Calu3 (cell line): ENCODE data around the gene HS3ST6. TPM values are rescaled to one million over a fixed set of nuclear protein-coding genes. Genes with fewer than 3 reads are reported as not detected.

Source experiments
- BruUV-seq: library from RNA; stranded (reverse); fragments of 400-500 nt; replicated peaks from 2 replicates; lab custom pipeline; 2021; lab: Mats Ljungman, UMichigan
- CTCF ChIA-PET: fragments of 300-600 bp; sonication (Branson Sonifier 250); formaldehyde crosslinking; loops from one replicate; lab custom pipeline; 2022; ENCODE audit warnings: antibody characterized with exemption; lab: Charles Lee
- DNase-seq: peaks from one replicate; pipeline ENCODE4 v3.0.0; 2022
- H3K27ac Mint-ChIP-seq: one replicate; pipeline ENCODE4 v1.8.0; 2022; ENCODE audit warnings: mixed read lengths; ENCODE audit not compliant: unreplicated experiment
- H3K27me3 Mint-ChIP-seq: one replicate; pipeline ENCODE4 v1.8.0; 2022; ENCODE audit warnings: mixed read lengths; ENCODE audit not compliant: unreplicated experiment
- H3K36me3 Mint-ChIP-seq: one replicate; pipeline ENCODE4 v1.8.0; 2022; ENCODE audit warnings: mild to moderate bottlenecking, moderate library complexity, mixed read lengths; ENCODE audit not compliant: insufficient read depth, unreplicated experiment
- H3K4me1 Mint-ChIP-seq: one replicate; pipeline ENCODE4 v1.8.0; 2022; ENCODE audit warnings: mild to moderate bottlenecking, low read depth, mixed read lengths; ENCODE audit not compliant: unreplicated experiment
- H3K4me3 Mint-ChIP-seq: one replicate; pipeline ENCODE4 v1.8.0; 2022; ENCODE audit warnings: mild to moderate bottlenecking, low read depth, moderate library complexity, mixed read lengths; ENCODE audit not compliant: unreplicated experiment
- H3K9me3 Mint-ChIP-seq: one replicate; pipeline ENCODE4 v1.8.0; 2022; ENCODE audit warnings: low read depth, mixed read lengths; ENCODE audit not compliant: unreplicated experiment
- intact Hi-C: fragments of 100-400 bp; cut with micrococcal nuclease; formaldehyde crosslinking; loops from one replicate; pipeline ENCODE4 v1.10.0; 2022; ENCODE audit not compliant: unreplicated experiment
- total RNA-seq: library from RNA; stranded (reverse); gene quantifications from 2 replicates; pipeline ENCODE4 v1.2.3, GENCODE V29; 2022
- TF ChIP-seq, protein P1 (sequence below): fragments of 200-600 bp; IDR thresholded peaks from one replicate; pipeline ENCODE4 v1.8.0; 2022; ENCODE audit warnings: antibody characterized with exemption; ENCODE audit not compliant: unreplicated experiment

The HS3ST6 gene
- total RNA-seq, 1 experiment from 2014 or later = not detected

GRCh38 chr16:1871974-1872635 lies 46.1 kb downstream of the HS3ST6 start, which contains the start of gene MEIOB:
Gene MEIOB, minus strand, starts transcription at chr16:1872164. Its CDS starts 3,989 bp downstream, at chr16:1868175.
- H3K9me3 Mint-ChIP-seq = peaks cover 2% of the 10 kb centered on the region
- peaks cover 13% of the 10 kb centered on the region for H3K4me1 Mint-ChIP-seq
- CTCF ChIA-PET = interaction anchor here (0.7 kb wide), 1 partner anchor 1215 kb away, joined by 3 read pairs; no protein-coding TSS in a partner anchor
- H3K4me3 Mint-ChIP-seq = no peak within 1 kb of the TSS
- intact Hi-C loops = no loop called here
- no peaks in the 10 kb centered on the region for H3K36me3 Mint-ChIP-seq
- TF ChIP-seq, protein P1, sequence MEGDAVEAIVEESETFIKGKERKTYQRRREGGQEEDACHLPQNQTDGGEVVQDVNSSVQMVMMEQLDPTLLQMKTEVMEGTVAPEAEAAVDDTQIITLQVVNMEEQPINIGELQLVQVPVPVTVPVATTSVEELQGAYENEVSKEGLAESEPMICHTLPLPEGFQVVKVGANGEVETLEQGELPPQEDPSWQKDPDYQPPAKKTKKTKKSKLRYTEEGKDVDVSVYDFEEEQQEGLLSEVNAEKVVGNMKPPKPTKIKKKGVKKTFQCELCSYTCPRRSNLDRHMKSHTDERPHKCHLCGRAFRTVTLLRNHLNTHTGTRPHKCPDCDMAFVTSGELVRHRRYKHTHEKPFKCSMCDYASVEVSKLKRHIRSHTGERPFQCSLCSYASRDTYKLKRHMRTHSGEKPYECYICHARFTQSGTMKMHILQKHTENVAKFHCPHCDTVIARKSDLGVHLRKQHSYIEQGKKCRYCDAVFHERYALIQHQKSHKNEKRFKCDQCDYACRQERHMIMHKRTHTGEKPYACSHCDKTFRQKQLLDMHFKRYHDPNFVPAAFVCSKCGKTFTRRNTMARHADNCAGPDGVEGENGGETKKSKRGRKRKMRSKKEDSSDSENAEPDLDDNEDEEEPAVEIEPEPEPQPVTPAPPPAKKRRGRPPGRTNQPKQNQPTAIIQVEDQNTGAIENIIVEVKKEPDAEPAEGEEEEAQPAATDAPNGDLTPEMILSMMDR = no peak
- peak within 1 kb of the TSS; percentile 18 for H3K27ac Mint-ChIP-seq
- no peak for DNase-seq
- peaks cover 21% of the 10 kb centered on the region for H3K27me3 Mint-ChIP-seq
- no TSS peak for BruUV-seq

DNA sequence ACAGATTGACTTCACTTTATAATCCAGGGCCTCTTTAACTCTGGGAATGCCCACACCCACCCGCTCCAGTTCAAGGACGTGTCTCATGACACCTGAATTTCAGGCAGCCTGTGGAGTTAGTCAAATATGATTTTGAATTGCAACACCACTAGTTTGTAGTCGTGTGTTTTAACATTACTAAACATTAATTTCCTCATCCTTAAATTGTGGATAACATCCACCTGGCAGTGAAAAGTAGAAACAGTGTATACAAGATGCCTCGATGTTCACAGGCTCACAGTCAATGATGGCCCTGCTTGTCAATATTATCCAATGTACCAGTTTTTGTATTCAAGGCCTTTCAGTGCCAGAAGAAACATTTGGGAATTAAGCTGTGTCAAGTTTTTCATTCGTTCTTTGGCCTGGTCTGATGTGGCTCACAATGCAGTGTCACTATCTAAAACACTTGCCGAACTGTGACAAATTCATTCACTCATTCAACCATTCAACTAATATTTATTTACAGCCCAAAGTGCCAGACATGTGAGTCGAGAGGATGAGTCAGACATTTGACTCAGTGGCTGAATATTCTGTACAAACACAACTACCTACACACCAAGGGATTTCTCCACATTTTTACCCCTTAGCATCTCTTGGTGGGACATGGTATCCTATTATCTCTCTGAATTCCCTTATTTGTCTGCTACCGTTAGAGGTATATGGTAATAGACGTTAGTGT lies 47.7 kb downstream of the HS3ST6 start:
- no TSS peak for BruUV-seq
- Mint-ChIP-seq H3K27ac (peak overlapping the region; percentile 18), H3K9me3 (peaks cover 2% of the 10 kb centered on the region), H3K36me3 (no peaks in the 10 kb centered on the region), H3K4me1 (peaks cover 13% of the 10 kb centered on the region), H3K27me3 (peaks cover 10% of the 10 kb centered on the region), H3K4me3 (no peak overlapping the region)
- intact Hi-C loops = no loop called here
- CTCF ChIA-PET = interaction anchor here (0.6 to 1.1 kb wide), 2 partner anchors 61 to 882 kb away, joined by 3 to 4 read pairs; partner anchors contain the start of gene SRRM2
- no peak for DNase-seq
- TF ChIP-seq, protein P1 = no peak

DNA sequence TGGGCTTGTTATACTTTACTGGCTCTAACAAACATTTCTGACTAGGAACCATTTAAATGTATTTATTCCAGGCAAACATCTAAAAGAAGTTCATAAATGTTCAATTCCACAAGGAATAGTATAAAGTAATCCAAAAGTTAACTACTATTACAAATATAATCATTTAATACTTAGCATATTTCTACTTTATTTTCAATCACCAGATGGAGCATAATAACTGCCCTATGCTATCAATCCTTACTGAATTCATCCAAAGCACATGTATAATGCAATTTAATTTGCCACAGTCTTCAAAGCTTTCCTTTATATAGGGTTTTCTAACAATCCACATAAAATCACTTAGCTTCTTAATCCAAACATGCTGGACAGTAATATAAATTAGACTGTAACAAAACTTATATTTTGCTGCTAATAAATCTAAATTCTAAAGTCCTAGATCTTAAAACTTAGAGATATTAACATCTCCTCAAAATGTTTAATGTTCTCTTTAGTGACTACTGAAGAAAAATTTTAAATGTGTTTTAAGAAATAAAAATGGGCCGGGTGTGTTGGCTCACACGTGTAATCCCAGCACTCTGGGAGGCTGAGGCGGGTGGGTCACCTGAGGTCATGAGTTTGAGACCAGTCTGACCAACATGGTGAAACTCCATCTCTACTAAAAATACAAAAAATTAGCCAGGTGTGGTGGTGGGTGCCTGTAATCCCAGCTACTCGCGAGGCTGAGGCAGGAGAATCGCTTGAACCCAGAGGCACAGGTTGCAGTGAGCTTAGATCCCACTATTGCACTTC lies 52.1 kb downstream of the HS3ST6 start:
- CTCF ChIA-PET = interaction anchor here (0.5 to 1.0 kb wide), 3 partner anchors 42 to 527 kb away, joined by 3 to 4 read pairs (median 4); no protein-coding TSS in a partner anchor
- Mint-ChIP-seq H3K4me1 (peaks cover 12% of the 10 kb centered on the region), H3K9me3 (no peaks in the 10 kb centered on the region), H3K27me3 (peaks cover 14% of the 10 kb centered on the region), H3K27ac (no peak overlapping the region), H3K4me3 (no peak overlapping the region), H3K36me3 (no peaks in the 10 kb centered on the region)
- TF ChIP-seq, protein P1 = no peak
- intact Hi-C loops = no loop called here
- no peak for DNase-seq
- BruUV-seq = no TSS peak
